Peyer's patch (tissue), 4 donors: ENCODE results near the gene TTC39B. TPM values are rescaled to one million over a fixed set of nuclear protein-coding genes. Genes with fewer than 3 reads are reported as not detected.

ENCODE experiments used
- DNase-seq, 3 donors: peaks; one replicate each; pipeline ENCODE4 v3.0.0-alpha.2; 2017 to 2019
- H3K27ac ChIP-seq, 4 donors: fragments of 200-600 bp; sonication (generic); one replicate each; pipeline ENCODE4 v1.5.1; 2016 to 2019
- H3K27me3 ChIP-seq, 2 donors: fragments of 200-600 bp; sonication (generic); one replicate each; pipeline ENCODE4 v1.5.1; 2019
- H3K36me3 ChIP-seq, 3 donors: fragments of 200-600 bp; sonication (generic); one replicate each; pipeline ENCODE4 v1.5.1; 2016 to 2019
- H3K4me1 ChIP-seq, 4 donors: fragments of 200-600 bp; sonication (generic); one replicate each; pipeline ENCODE4 v1.5.1; 2016 to 2019
- H3K4me3 ChIP-seq, 4 donors: fragments of 200-600 bp; sonication (generic); 1 replicate in 3 of 4; 2 replicates in 1 of 4; pipeline ENCODE4 v1.5.1; 2016 to 2019; ENCODE audit warnings: mild to moderate bottlenecking in 1 of 4
- H3K9me3 ChIP-seq, 4 donors: fragments of 200-600 bp; sonication (generic); one replicate each; pipeline ENCODE4 v1.5.1; 2016 to 2019; ENCODE audit warnings: mild to moderate bottlenecking in 1 of 4
- POLR2A ChIP-seq, 2 donors: fragments of 450-650 bp; IDR thresholded peaks; one replicate each; pipeline ENCODE4 v1.5.1; 2017; ENCODE audit warnings: antibody characterized with exemption in 2 of 2, mild to moderate bottlenecking in 2 of 2, moderate library complexity in 2 of 2
- total RNA-seq, 4 donors: library from RNA; depleted of rRNA; stranded (reverse); fragments of >200 nt; gene quantifications; one replicate each; pipeline ENCODE4 v1.1.0, GENCODE V29; 2016
- TF ChIP-seq, protein P1 (sequence below), 6 experiments: fragments of 450-650 bp in 4 of 6; fragments of 200-600 bp in 2 of 6; sonication (generic) in 1 of 6; IDR thresholded peaks; one replicate each; pipeline ENCODE4 v1.5.1; 2017 to 2019; ENCODE audit warnings: antibody characterized with exemption in 6 of 6, mild to moderate bottlenecking in 3 of 6, moderate library complexity in 1 of 6

The TTC39B gene
- total RNA-seq, 4 donors from 2014 or later, result 17.3 to 44.1 (median 33.1) TPM

- no peak overlapping the region for H3K27ac ChIP-seq
- DNase-seq, result no peak
- H3K9me3 ChIP-seq, result no peaks in the 10 kb centered on the region
- no peaks in the 10 kb centered on the region for H3K4me1 ChIP-seq
- no peaks in the 10 kb centered on the region for H3K27me3 ChIP-seq
- TF ChIP-seq, protein P1, sequence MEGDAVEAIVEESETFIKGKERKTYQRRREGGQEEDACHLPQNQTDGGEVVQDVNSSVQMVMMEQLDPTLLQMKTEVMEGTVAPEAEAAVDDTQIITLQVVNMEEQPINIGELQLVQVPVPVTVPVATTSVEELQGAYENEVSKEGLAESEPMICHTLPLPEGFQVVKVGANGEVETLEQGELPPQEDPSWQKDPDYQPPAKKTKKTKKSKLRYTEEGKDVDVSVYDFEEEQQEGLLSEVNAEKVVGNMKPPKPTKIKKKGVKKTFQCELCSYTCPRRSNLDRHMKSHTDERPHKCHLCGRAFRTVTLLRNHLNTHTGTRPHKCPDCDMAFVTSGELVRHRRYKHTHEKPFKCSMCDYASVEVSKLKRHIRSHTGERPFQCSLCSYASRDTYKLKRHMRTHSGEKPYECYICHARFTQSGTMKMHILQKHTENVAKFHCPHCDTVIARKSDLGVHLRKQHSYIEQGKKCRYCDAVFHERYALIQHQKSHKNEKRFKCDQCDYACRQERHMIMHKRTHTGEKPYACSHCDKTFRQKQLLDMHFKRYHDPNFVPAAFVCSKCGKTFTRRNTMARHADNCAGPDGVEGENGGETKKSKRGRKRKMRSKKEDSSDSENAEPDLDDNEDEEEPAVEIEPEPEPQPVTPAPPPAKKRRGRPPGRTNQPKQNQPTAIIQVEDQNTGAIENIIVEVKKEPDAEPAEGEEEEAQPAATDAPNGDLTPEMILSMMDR (IDR thresholded peaks at IDR 0.05), result no peak
- no peak for TF ChIP-seq POLR2A (IDR thresholded peaks at IDR 0.05)
- H3K36me3 ChIP-seq, result no peaks in the 10 kb centered on the region
- no peak overlapping the region for H3K4me3 ChIP-seq
These were observed 60.3 kb downstream of the TTC39B start for GRCh38 chr9:15246708-15247107.

DNA sequence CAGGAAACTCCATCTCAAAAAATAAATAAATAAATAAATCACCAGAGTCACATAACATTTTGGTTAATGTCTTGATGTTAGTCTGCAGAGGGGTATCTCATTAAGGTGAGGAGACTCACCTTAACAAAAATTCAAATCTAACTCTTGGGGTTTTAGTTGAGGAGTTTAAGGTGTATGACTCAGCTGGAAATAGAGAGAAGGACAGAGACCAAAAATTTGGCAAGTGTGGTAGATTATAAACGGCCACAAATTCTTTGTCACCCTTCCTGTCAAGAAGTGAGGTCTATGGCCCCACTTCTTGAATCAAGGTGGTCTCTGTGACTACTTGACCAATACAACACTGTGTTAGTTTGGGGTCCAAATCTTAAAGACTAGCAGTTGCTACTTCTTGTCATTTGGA lies 60.8 kb downstream of the TTC39B start:
- Histone ChIP-seq H3K36me3 (no peaks in the 10 kb centered on the region), H3K27me3 (no peaks in the 10 kb centered on the region), H3K27ac (no peak overlapping the region), H3K9me3 (no peaks in the 10 kb centered on the region), H3K4me3 (no peak overlapping the region), H3K4me1 (no peaks in the 10 kb centered on the region)
- DNase-seq, result no peak
- TF ChIP-seq POLR2A (IDR thresholded peaks at IDR 0.05), result no peak
- TF ChIP-seq, protein P1 (IDR thresholded peaks at IDR 0.05), result no peak

GRCh38 chr9:15244001-15244441 lies 63.0 kb downstream of the TTC39B start:
- Histone ChIP-seq H3K27ac (no peak overlapping the region), H3K27me3 (no peaks in the 10 kb centered on the region), H3K9me3 (no peaks in the 10 kb centered on the region), H3K36me3 (no peaks in the 10 kb centered on the region), H3K4me1 (no peaks in the 10 kb centered on the region), H3K4me3 (no peak overlapping the region)
- no peak for DNase-seq
- TF ChIP-seq POLR2A (IDR thresholded peaks at IDR 0.05), result no peak
- TF ChIP-seq, protein P1 (IDR thresholded peaks at IDR 0.05), result no peak

DNA sequence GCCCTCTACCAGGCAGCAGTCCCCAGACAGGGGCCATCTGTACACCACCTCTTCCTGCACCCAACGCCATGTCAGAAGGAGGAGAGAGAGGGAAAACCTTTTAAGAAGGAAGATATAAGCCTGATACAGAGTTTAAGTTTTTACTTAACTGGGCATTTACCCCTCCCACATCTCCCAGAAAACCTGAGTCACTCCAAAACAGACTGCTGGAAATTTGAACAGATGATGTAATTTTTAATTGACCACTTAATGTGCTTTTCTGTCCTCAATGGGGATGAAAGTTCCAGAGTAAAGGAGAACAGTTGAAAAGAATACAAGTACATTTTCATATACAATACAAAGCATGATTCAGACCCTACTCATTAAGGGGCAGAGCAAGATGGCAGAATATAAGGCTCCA lies 63.9 kb downstream of the TTC39B start:
- Histone ChIP-seq H3K9me3 (peaks cover 0 to 4% (median 0%) of the 10 kb centered on the region in 4 donors), H3K27ac (no peak overlapping the region), H3K4me3 (no peak overlapping the region), H3K36me3 (no peaks in the 10 kb centered on the region), H3K4me1 (no peaks in the 10 kb centered on the region), H3K27me3 (no peaks in the 10 kb centered on the region)
- TF ChIP-seq, protein P1 (IDR thresholded peaks at IDR 0.05), result no peak
- no peak for TF ChIP-seq POLR2A (IDR thresholded peaks at IDR 0.05)
- DNase-seq, result no peak

DNA sequence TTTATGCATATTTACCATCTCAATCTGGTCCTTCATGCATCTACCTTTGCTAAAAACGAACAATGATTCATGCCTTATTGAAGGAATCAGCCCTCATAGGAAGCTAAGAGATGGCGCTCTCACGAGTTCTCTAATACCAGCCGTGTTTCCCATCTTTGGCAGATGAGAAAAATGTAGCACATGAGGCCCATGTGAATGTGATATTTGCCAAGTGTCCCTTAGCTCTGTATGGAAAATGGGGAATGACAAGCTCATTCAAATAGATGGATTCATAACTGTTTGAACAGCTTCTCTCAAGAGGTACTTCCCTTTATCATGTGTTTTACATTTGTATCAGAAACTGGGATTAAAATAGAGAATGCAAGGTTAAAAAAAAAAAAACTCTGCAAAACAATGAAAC lies 66.1 kb downstream of the TTC39B start:
- H3K9me3 ChIP-seq, result peaks cover 0 to 9% (median 0%) of the 10 kb centered on the region in 4 donors
- H3K4me3 ChIP-seq, result no peak overlapping the region
- no peaks in the 10 kb centered on the region for H3K36me3 ChIP-seq
- no peak for DNase-seq
- no peak overlapping the region for H3K27ac ChIP-seq
- no peaks in the 10 kb centered on the region for H3K27me3 ChIP-seq
- no peaks in the 10 kb centered on the region for H3K4me1 ChIP-seq
- TF ChIP-seq, protein P1 (IDR thresholded peaks at IDR 0.05), result no peak
- no peak for TF ChIP-seq POLR2A (IDR thresholded peaks at IDR 0.05)

GRCh38 chr9:15239816-15240215 lies 67.2 kb downstream of the TTC39B start:
- no peak for TF ChIP-seq POLR2A (IDR thresholded peaks at IDR 0.05)
- TF ChIP-seq, protein P1 (IDR thresholded peaks at IDR 0.05), result no peak
- Histone ChIP-seq H3K27ac (no peak overlapping the region), H3K27me3 (no peaks in the 10 kb centered on the region), H3K9me3 (peaks cover 0 to 14% (median 0%) of the 10 kb centered on the region in 4 donors), H3K4me3 (no peak overlapping the region), H3K4me1 (no peaks in the 10 kb centered on the region), H3K36me3 (no peaks in the 10 kb centered on the region)
- DNase-seq, result no peak
